SIG-M5 (cell line): ENCODE data around the gene KLF16.

ENCODE experiments used
- DNase-seq: peaks from one replicate; lab custom pipeline; 2025; lab: John Stamatoyannopoulos, UW

The KLF16 gene

GRCh38 chr19:1841209-1841924 lies 22.0 kb downstream of the KLF16 start:
- no peak for DNase-seq

DNA sequence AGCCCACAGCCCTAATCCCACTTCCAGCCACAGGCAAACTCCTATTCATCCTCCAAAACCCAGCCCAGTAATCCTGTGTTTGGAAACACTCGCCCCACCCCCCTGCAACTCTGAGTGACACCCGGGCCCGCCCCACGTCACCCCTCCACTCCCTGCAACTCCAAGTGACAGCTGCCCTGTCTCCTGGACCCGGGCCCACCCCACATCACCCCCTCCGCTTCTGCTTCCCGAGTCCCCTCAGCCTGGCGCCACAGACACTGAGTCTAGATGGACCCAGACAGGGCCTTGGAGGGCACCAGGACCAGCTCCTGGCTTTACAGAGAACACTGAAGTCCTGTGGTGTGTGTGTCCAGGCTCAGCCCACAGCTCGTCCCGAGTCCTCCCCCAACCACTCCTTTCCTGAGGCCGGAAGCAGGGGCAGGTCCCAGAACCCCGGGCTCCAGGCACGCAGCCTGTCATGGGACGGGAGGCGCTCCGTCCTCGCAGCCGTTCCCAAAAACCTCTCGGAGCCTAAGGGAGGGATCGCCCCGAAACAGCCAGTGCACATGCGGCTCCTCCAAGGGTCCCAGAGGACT lies 22.8 kb downstream of the KLF16 start:
- no peak for DNase-seq

DNA sequence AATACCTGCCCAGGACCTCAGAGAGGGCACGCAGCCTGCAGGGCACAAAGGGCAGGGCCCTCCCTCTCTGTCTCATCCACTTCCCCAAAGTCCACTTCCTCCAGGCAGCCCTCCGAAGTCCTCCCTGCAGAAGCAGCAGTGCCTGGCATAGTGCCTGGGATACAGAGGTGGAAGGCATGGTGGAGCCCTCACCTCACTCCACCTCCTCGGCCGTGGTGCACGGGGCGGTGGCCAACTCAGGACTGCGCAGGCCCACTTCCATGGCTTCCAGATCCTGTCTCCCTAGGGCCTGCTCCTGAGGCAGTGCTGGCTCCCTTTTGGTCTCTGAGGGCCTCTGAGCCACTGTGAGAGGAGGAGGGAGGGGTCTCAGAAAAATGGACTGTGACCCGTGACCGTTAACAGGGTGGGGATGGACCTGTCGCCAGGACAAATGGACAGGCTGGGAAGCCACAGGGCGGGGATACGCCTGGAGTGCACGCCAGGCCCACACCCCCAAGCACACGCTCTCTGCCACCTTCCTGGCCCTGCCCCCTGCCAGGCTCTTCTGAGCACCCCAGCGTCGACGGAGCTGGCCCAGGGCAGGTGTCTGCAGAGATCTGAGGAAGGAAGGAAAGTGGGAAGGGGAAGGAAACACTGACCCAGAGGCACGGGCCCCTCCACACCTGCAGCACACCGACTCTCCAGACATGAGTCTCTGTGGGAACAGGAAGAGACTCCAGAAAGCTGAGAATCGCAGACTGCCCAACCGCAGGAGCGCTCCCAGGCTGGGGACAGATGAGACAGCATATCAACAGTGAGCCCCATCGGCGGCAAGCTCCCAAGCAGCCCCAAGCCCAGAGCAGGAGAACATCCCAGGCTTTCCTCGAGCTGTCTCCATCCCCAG lies 23.5 kb downstream of the KLF16 start:
- DNase-seq: no peak

DNA sequence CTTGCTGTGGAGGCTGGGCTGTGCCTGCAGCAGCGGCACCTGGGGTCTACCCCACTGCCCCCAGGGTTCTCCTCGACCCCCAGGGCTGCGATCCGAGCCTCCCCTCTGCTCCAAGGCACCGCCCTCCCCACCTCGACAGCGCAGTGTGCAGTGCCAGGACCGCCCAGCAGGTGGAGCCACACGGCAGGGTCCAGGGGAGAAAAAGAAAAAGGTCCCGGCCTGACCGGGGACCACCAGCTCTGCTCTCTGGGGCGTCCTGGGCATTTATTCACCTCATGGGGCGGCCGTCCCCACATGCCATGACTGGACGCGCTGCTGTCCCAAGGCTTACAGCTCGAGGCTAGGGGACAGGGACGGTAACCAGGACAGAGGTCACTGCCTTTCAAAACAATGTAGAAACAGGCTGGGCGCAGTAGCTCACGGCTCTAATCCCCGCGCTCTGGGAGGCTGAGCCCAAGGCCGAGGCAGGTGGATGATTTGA lies 25.7 kb downstream of the KLF16 start:
- no peak for DNase-seq

DNA sequence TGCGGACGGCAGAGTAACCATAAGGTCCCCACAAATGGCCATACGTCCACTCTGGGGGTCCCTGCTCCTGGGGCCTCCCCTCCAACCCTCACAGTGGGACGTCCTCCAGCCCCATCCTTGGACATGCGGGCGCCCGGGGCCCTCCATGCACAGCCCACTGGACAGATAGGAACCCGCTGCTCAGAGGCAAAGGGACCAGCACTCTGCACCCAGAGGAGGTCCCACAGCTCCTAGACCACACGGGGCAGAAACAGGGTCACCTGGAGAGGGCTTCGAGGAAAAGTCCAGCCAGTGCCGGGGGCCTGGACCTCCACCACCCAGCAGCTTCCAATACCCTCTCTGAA lies 26.2 kb downstream of the KLF16 start:
- DNase-seq: no peak

DNA sequence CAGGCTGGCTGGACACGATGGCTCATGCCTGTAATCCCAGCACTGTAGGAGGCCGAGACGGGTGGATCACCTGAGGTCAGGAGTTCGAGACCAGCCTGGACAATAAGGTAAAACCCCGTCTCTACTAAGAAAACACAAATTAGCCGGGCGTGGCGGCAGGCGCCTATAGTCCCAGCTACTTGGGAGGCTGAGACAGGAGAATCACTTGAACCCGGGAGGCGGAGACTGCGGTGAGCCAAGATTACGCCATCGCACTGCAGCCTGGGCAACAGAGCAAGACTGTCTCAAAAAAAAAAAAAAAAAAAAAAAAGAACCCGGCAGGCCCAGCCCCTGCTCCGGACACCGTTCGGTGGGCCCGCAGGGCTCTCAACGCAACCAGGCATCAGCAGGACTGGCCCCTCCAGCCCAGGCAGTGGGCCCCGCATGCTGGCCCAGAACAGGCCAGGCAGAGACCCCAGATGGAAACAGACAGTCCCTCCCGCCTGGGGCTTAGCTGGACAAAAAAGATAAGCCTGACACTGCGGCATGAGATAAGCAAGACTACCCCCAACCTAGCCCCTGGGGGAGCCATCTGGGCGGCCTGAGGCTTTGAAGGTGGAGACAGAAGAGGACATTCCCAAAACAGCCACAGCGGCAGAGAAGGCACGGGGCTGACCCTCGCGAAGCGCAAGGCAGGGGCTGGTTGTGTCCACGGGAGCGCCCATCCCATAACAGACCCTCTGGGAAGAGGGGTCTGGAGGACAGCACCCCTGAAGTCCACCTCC lies 26.7 kb downstream of the KLF16 start:
- no peak for DNase-seq

DNA sequence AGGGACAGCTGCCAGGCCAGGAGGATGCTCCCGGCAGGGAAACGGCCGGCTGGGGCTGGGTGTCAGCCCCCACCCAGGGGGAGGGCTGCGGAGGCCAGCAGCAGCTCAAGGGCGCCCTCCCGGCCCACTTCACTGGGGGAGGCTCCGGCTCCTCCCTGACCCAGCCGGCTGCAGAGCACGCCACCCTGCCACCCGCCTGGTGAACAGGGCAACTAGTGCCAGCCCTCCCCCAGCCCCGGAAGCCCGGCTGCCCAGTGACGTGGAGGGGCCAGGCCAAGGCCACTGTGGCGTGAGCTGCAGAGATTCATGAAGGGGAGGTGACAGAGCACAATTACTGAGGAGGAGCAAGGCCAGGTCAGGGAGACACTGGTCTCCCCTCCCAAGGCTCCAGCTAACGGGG lies 29.8 kb downstream of the KLF16 start:
- no peak for DNase-seq

DNA sequence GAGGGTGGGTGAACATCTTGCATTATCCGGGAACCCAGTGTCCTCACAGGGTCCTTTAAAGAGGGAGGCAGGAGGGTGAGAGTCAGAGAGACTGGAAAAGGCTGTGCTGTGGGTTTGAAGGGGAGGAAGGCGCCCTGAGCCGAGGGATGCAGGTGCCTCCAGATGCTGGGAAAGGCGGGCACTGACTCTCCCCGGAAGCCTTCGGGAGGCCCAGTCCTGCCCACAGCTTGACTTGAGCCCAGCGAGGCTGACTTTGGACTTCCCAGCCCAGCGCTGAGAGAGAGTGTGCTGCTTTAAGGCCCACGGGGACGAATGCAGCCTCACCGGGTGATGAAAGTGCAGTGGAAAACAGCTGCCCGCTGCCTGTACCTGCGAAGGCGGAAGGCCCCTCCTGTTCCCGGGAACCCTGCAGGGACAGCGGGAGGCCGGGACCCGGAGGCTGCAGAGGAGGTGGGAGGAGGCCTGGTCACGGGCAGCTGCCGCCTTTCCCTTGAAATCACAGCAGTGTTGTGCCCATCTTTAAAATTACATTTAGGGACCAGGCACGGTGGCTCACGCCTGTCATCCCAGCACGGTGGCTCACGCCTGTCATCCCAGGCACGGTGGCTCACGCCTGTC lies 31.2 kb downstream of the KLF16 start:
- DNase-seq: no peak

DNA sequence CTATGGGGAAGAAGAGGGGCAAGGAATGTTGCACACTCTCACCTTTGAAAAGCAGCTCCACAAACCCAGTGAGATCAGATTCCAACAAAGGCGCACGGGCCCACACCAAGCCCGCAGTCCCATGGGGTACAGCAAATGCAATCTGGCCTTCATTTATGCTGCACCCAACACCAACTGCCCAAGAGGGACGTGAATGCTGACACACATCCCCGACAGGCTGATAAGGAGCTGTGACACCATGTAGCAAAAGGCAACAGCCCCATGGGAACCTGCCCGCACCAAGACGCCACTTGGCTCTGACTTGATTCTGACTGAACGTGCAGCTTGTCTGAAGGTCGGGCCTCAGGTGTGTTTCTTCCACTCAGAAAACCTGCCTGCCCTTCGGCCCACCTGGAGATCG lies 32.4 kb downstream of the KLF16 start:
- DNase-seq: no peak

- no peak for DNase-seq
Measured at GRCh38 chr19:1830568-1830967, 32.8 kb downstream of the KLF16 start.

GRCh38 chr19:1829958-1830357 lies 33.4 kb downstream of the KLF16 start:
- DNase-seq: no peak

- DNase-seq: no peak
Measured at GRCh38 chr19:1828279-1829238, 34.8 kb downstream of the KLF16 start.

DNA sequence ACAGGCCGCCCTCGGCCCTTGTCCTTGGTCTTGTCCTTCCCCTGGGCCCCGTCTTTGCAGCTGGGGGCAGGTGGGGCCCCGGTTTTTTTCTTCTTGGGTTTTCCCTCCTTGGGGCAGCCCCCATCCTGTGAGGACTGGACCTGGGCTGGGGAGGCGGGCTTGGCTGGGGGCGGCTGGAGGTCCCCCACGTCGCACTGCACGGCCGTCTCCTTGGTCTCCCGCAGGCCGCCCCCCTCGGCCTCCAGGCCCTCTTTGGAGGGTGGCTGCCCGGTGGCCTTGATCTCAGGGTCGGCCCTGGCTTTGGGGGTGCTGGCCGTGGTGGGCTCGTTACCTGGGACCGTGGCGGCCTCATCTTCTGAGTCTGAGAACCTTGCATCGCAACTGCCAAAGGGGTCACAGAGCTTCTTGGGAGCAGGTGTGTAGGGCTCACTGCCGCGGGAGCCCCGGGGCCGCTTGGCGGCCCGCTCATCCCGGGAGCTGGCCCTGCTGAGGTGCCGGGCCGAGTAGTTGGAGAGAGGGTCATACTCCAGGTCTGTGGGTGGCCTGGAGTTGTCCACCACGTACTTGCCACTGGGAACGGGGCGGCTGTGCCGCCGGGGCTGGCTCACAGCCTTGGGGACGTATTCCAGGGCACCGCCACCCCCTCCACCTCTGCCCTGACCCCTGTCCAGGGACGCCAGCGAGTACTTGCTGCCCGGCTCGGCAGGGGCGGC lies 35.7 kb downstream of the KLF16 start:
- DNase-seq: no peak

- no peak for DNase-seq
Measured at GRCh38 chr19:1826557-1827521, 36.5 kb downstream of the KLF16 start.

DNA sequence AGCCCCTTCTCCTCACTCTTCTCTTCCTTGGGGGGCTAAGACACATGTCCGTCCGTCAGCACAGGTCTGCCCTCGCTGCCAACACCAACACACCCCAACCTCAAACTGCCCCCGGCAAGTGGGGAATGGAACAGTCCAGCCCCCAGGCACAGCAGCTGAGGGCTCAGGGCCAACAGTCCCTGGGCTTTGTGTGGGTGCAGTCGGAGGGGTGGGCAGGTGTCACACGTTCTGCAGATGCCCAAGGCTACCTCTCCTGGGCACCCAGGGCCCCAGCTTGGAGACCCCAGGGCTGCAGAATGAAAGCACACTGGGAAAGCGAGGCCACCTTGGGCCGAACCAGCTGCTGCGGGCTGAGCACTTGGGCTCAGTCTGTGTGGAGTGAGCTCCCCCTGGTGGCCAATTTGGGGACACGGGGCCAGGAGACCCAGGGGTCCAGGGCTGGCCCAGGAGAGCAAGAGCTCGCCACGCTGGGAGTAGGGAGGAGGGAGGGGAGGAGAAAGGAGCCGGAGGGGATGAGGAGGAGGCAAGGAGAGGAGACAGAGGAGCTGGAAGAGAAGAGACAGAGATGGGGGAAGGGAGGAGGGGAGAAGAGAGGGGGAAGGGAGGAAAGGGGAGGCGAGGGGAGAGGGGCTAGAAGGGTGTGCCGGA lies 37.3 kb downstream of the KLF16 start:
- no peak for DNase-seq

DNA sequence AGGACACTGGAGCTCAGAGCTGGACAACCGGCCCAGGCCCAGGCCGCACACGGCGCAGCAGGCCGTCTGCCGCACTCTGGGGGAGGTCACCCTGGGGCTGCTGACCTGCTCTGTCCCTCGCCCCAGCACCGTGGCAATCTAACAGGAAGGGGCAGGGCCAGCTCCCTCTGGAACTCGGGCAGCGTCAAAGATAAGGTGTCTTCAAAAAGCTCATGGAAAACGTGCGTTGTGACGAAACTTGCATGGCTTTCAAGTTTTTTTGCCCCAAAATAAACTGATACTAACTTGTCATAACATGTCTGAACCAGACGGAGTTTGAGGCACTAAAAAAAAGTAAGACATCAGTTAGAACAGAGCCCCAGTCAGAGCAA lies 39.1 kb downstream of the KLF16 start:
- DNase-seq: no peak

DNA sequence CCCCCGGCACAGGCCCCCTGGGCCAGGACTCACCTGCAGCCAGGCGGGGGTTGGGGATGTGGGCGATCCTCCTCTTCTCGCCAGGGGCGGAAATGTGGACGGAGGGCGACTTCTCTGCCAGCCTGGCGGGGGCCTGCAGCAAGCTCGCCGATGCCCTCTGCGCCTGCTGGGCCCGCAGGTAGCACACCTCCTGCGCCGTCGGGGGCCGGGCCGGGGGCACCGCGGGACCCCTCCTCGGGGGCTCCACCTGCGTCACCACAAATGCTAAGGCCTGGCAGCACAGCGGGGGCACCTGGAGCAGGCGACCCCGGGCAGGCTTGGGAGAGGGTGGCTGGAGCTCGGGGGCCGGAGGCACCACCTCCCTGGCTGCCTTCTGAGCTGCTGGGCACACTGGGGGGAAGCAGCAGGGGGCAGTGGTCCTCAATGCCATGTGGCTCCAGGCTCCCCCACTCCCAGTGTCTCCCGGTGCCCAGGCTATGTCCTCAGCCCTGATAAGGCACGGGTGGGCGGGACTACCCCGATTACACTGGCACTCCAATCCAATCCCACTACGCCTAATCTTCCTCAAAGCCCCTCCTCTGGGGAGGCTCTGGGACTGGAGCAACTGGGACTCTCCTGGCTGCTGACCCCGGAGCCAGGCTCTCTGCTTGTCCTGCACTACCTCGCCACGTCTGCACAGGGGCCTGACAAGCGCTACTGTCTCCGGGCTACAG lies 39.7 kb downstream of the KLF16 start:
- DNase-seq: no peak

GRCh38 chr19:1823020-1823419 lies 40.4 kb downstream of the KLF16 start:
- no peak for DNase-seq
